OCI-LY7 (cell line): ENCODE results near the gene METTL21C. TPM values are rescaled to one million over a fixed set of nuclear protein-coding genes. Genes with fewer than 3 reads are reported as not detected.

Experiments used
- BruUV-seq: library from RNA; stranded (reverse); fragments of 400-500 nt; replicated peaks from 2 replicates; lab custom pipeline; 2021; lab: Mats Ljungman, UMichigan
- CTCF ChIA-PET: fragments of 300-600 bp; sonication (Branson Sonifier 250); formaldehyde crosslinking; loops from one replicate; lab custom pipeline; 2022; ENCODE audit warnings: antibody characterized with exemption; ENCODE audit not compliant: unreplicated experiment; lab: Charles Lee
- POLR2A ChIA-PET: fragments of 300-600 bp; sonication (Branson Sonifier 250); formaldehyde crosslinking; loops from one replicate; lab custom pipeline; 2022; ENCODE audit warnings: antibody characterized with exemption; lab: Charles Lee
- DNase-seq: peaks from one replicate; pipeline ENCODE4 v3.0.0-alpha.2; 2015; ENCODE audit warnings: low spot score
- H2AFZ ChIP-seq: fragments of 200-600 bp; sonication (generic), shearing (Covaris generic); 2 replicates; pipeline ENCODE4 v1.6.1; 2014; ENCODE audit warnings: mild to moderate bottlenecking, antibody characterized with exemption, low read length, moderate library complexity
- H3K27ac ChIP-seq: fragments of 200-600 bp; sonication (generic); 2 replicates; pipeline ENCODE4 v1.5.1; 2014; ENCODE audit warnings: mixed run types, low read depth, mild to moderate bottlenecking, moderate library complexity, low read length, inconsistent platforms; ENCODE audit not compliant: poor library complexity, severe bottlenecking
- H3K36me3 ChIP-seq: fragments of 200-600 bp; sonication (generic); 2 replicates; pipeline ENCODE4 v1.6.1; 2014; ENCODE audit warnings: mild to moderate bottlenecking, antibody characterized with exemption, low read length, moderate library complexity, mixed read lengths; ENCODE audit not compliant: insufficient read depth
- H3K4me1 ChIP-seq: fragments of 200-600 bp; sonication (generic); 2 replicates; pipeline ENCODE4 v1.5.1; 2014; ENCODE audit warnings: mild to moderate bottlenecking, low read length; ENCODE audit not compliant: insufficient read depth, poor library complexity, severe bottlenecking
- H3K4me2 ChIP-seq: fragments of 200-600 bp; sonication (generic); 2 replicates; pipeline ENCODE4 v1.6.1; 2014; ENCODE audit warnings: mild to moderate bottlenecking, low read length
- H3K4me3 ChIP-seq: fragments of 200-600 bp; sonication (generic); 2 replicates; pipeline ENCODE4 v1.5.1; 2014; ENCODE audit warnings: mild to moderate bottlenecking, low read depth, low read length; ENCODE audit not compliant: poor library complexity, severe bottlenecking
- H3K79me2 ChIP-seq: fragments of 200-600 bp; sonication (generic); 2 replicates; pipeline ENCODE4 v1.6.1; 2016; ENCODE audit warnings: low read depth, mild to moderate bottlenecking, low read length, moderate library complexity, mixed read lengths; ENCODE audit not compliant: insufficient read depth
- H3K9me2 ChIP-seq: fragments of 200-600 bp; sonication (generic); 2 replicates; pipeline ENCODE4 v1.6.1; 2016; ENCODE audit warnings: mild to moderate bottlenecking, low read length, mixed read lengths; ENCODE audit not compliant: insufficient read depth
- H3K9me3 ChIP-seq: fragments of 200-600 bp; sonication (generic); 2 replicates; pipeline ENCODE4 v1.6.1; 2014; ENCODE audit warnings: mild to moderate bottlenecking, mixed run types, low read length, mixed read lengths
- H4K20me1 ChIP-seq: fragments of 200-600 bp; sonication (generic); 2 replicates; pipeline ENCODE4 v1.6.1; 2014; ENCODE audit warnings: mild to moderate bottlenecking, antibody characterized with exemption, low read length, moderate library complexity, mixed read lengths; ENCODE audit not compliant: insufficient read depth
- EZH2phosphoT487 ChIP-seq: fragments of 200-600 bp; sonication (generic); IDR thresholded peaks from 2 replicates; pipeline ENCODE4 v1.6.1; 2018; ENCODE audit warnings: low read depth, borderline replicate concordance, mild to moderate bottlenecking, mixed run types, antibody characterized with exemption, low read length, moderate library complexity, mixed read lengths
- intact Hi-C: fragments of 100-400 bp; cut with micrococcal nuclease; formaldehyde crosslinking; loops from one replicate; pipeline ENCODE4 v1.10.0; 2022; ENCODE audit not compliant: unreplicated experiment
- total RNA-seq, 2 experiments: library from RNA; depleted of rRNA in 1 of 2; stranded (reverse); fragments of >200 nt in 1 of 2; shearing (Covaris generic) in 1 of 2; gene quantifications; 2 replicates each; pipeline ENCODE4 v1.2.3, GENCODE V29; 2014 to 2022
- TF ChIP-seq, protein P1 (sequence below): fragments of 200-600 bp; sonication (generic); conservative IDR thresholded peaks from 2 replicates; pipeline ENCODE4 v1.5.1; 2014; ENCODE audit warnings: mild to moderate bottlenecking, antibody characterized with exemption, low read length, moderate library complexity, mixed read lengths

Gene METTL21C
- total RNA-seq, 2 experiments from 2014 or later = not detected

DNA sequence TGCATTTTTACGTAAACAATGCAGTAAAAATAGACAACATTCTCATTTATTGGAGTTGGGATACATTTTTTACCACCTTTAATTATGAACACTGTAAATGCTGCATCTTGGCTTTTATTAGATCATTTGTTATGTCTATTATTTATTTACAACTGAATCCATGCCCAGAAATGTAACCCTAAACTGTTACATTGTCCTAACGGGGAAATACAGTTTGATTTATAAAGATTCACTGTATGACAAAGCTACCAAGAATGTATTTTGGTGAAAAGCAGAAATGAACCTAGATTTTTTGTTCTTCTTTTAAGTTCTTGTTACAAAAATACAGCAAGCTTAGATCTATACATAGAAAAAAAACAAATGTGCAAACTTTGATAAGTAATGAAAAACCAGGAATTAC is 1.1 kb downstream of the METTL21C start:
- POLR2A ChIA-PET = interaction anchor here (1.2 kb wide), 1 partner anchor 28 kb away, joined by 3 read pairs; no protein-coding TSS in a partner anchor
- Histone ChIP-seq H3K79me2 (no peaks in the 10 kb centered on the region), H3K27ac (no peak overlapping the region), H3K9me3 (no peaks in the 10 kb centered on the region), H3K4me2 (no peak overlapping the region), H3K4me1 (no peaks in the 10 kb centered on the region), H3K4me3 (no peak overlapping the region), H3K9me2 (no peaks in the 10 kb centered on the region), H3K36me3 (no peaks in the 10 kb centered on the region), H2AFZ (no peak overlapping the region), H4K20me1 (no peaks in the 10 kb centered on the region)
- TF ChIP-seq, protein P1, sequence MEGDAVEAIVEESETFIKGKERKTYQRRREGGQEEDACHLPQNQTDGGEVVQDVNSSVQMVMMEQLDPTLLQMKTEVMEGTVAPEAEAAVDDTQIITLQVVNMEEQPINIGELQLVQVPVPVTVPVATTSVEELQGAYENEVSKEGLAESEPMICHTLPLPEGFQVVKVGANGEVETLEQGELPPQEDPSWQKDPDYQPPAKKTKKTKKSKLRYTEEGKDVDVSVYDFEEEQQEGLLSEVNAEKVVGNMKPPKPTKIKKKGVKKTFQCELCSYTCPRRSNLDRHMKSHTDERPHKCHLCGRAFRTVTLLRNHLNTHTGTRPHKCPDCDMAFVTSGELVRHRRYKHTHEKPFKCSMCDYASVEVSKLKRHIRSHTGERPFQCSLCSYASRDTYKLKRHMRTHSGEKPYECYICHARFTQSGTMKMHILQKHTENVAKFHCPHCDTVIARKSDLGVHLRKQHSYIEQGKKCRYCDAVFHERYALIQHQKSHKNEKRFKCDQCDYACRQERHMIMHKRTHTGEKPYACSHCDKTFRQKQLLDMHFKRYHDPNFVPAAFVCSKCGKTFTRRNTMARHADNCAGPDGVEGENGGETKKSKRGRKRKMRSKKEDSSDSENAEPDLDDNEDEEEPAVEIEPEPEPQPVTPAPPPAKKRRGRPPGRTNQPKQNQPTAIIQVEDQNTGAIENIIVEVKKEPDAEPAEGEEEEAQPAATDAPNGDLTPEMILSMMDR = no peak
- TF ChIP-seq EZH2phosphoT487 = no peak
- no TSS peak for BruUV-seq
- intact Hi-C loops = no loop called here
- no peak for DNase-seq
- CTCF ChIA-PET = no interaction called here

DNA sequence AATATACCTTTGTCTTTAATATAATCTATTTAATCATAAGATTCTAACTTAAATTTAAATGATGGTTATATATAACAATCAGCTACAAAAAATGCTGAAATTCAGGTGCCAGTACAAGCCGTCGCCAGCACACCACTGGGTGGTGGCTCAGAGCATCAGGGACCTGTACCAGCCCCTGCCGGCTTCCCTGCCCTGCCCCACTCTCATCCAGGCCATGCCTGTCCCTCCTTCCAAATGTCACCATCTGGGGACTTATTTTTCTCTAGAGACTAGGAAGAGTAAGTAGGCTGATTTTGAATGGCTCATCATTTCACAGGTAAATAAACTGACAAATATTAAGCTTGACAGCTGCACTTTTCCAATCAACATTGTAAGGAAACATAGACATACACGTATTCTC is 1.6 kb downstream of the METTL21C start:
- no TSS peak for BruUV-seq
- POLR2A ChIA-PET = interaction anchor here (0.6 to 1.4 kb wide), 2 partner anchors 17 to 127 kb away, joined by 3 to 4 read pairs; no protein-coding TSS in a partner anchor
- H3K4me3 ChIP-seq = no peak overlapping the region
- no peak overlapping the region for H3K4me2 ChIP-seq
- H3K27ac ChIP-seq = no peak overlapping the region
- TF ChIP-seq, protein P1 = no peak
- TF ChIP-seq EZH2phosphoT487 = no peak
- no peaks in the 10 kb centered on the region for H3K9me2 ChIP-seq
- no peaks in the 10 kb centered on the region for H3K36me3 ChIP-seq
- H4K20me1 ChIP-seq = no peaks in the 10 kb centered on the region
- intact Hi-C loops = no loop called here
- H3K9me3 ChIP-seq = no peaks in the 10 kb centered on the region
- no peak for DNase-seq
- no peaks in the 10 kb centered on the region for H3K4me1 ChIP-seq
- CTCF ChIA-PET = no interaction called here
- no peak overlapping the region for H2AFZ ChIP-seq
- H3K79me2 ChIP-seq = no peaks in the 10 kb centered on the region

DNA sequence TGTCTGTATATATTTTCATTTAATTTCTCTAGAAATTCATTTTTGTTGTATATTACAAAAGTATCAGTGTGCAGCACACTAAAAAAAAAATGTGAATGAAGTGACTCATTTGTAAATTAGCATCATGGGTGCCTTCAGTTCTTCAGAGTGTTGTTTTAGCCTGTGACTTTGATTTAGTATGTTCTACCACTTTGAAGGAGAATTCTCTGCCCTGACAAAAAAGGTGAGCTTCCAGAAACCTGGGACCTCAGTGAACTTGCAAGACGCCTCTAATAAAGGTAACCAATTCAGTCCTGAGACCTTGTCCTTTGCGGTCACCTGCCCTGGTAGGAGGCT is 2.4 kb downstream of the METTL21C start:
- H3K4me1 ChIP-seq = no peaks in the 10 kb centered on the region
- no peak for TF ChIP-seq EZH2phosphoT487
- TF ChIP-seq, protein P1 = no peak
- no peaks in the 10 kb centered on the region for H3K9me3 ChIP-seq
- H3K4me2 ChIP-seq = no peak overlapping the region
- POLR2A ChIA-PET = interaction anchor here (0.7 to 1.4 kb wide), 2 partner anchors 16 to 372 kb away, joined by 3 read pairs; no protein-coding TSS in a partner anchor
- no peak overlapping the region for H2AFZ ChIP-seq
- intact Hi-C loops = no loop called here
- H3K4me3 ChIP-seq = no peak overlapping the region
- no peaks in the 10 kb centered on the region for H3K36me3 ChIP-seq
- no TSS peak for BruUV-seq
- no peaks in the 10 kb centered on the region for H3K9me2 ChIP-seq
- no peaks in the 10 kb centered on the region for H4K20me1 ChIP-seq
- H3K27ac ChIP-seq = no peak overlapping the region
- no peak for DNase-seq
- CTCF ChIA-PET = no interaction called here
- H3K79me2 ChIP-seq = no peaks in the 10 kb centered on the region
